Stimulated activated CD8-positive, alpha-beta memory T cell treated with anti-CD3 and anti-CD28 coated beads, Interleukin-12 subunit alpha, Interleukin-12 subunit beta, amount 100 ng/mL, for 1 hour (primary cell): ENCODE measurements around the gene GNL3L.
"Not testable (repeated sequence)": the region's sequence is repeated elsewhere in the genome, so short reads cannot be mapped to it uniquely, and the experiment has no call there.

Source experiments
- DNase-seq: peaks from one replicate; pipeline ENCODE4 v3.0.0-alpha.2; 2020; ENCODE audit warnings: low read depth

Gene GNL3L

DNA sequence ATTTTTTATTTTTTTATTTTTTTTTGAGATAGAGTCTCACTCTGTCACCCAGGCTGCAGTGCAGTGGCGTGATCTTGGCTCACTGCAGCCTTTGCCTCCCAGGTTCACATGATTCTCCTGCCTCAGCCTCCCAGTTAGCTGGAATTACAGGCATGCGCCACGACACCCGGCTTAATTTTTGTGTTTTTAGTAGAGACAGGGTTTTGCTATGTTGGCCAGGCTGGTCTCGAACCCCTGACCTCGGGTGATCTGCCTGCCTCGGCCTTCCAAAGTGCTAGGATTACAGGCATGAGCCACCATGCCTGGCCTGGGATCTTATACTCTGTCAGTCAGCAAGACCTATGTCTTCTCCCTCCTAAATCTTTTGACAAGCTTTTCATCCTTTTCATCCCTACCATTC, 25.0 kb downstream of the GNL3L start:
- not testable (repeated sequence) for DNase-seq

DNA sequence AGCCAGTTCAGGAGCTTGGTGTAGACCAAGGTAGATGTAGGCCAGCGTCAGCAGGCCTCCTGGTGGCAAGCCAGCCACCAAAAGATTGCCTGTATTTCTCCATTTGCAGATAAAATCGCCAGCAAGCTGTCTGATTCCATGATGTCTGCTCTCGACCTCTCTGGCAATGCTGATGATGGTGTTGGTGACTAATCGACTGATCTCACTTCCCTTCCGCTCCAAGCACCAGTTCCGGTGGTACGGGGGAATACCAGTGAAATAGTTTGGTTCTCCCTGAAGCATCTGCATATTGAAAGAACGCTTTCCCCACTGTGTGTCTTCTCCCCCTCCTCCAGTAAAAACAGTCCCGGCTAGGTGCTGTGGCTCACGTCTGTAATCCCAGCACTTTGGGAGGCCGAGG, 30.4 kb downstream of the GNL3L start:
- no peak for DNase-seq

GRCh38 chrX:54561622-54562021, 31.6 kb downstream of the GNL3L start:
- no peak for DNase-seq

GRCh38 chrX:54564936-54565335, 34.9 kb downstream of the GNL3L start:
- no peak for DNase-seq

- DNase-seq: no peak
These were observed 40.3 kb downstream of the GNL3L start for GRCh38 chrX:54570332-54570731.

GRCh38 chrX:54572641-54573040, 42.6 kb downstream of the GNL3L start:
- DNase-seq: not testable (repeated sequence)

DNA sequence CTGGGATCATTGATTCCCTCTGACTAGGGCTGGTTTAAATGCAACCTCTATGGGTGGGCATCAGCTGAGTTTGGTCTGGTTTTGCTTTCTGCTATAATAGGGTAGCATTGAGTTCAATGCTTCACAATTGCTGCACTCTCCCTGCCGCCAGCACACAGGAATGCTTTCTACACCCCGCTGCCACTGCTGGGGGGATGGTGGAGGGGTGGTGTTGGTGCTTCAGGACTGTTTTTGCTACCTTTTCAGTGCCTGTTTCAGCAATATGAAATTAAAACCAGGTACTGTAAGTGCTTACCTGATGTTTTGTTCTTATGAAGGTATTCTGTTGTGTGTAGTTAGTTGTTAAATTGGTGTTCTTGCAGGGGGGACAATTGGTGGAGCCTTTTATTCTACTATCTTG, 67.7 kb downstream of the GNL3L start:
- no peak for DNase-seq

- no peak for DNase-seq
These were observed 72.5 kb downstream of the GNL3L start for GRCh38 chrX:54602563-54602962.
